NCI-H82 treated with DMSO at 0.1 percent for 48 hours (cell line): ENCODE measurements around the gene CP.
A peak's percentile ranks its signal among the peaks of the same experiment; 100 is the strongest.

Experiments used
- DNase-seq: peaks from one replicate; lab custom pipeline; 2025; ENCODE audit not compliant: unreplicated experiment; lab: John Stamatoyannopoulos, UW

Gene CP

DNA sequence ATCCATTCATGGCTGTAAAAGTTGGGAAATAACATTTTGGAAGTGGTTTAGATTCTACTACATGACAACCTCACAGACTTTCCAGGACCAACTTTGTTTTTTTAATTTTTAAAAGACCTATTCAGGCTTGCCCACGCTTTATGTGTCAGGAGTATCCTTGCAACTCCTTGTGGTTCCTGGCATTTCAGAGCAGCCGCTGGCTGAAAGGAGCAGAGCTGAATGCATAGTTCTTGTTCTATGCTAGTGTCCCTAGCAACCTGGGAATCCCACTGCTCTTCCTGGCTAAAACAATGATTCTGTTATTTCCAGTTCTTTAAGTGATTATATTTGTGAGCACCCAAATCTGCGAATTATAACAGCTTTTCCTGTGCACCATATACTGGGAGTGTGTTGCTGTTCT, 34.9 kb downstream of the CP start:
- no peak for DNase-seq

DNA sequence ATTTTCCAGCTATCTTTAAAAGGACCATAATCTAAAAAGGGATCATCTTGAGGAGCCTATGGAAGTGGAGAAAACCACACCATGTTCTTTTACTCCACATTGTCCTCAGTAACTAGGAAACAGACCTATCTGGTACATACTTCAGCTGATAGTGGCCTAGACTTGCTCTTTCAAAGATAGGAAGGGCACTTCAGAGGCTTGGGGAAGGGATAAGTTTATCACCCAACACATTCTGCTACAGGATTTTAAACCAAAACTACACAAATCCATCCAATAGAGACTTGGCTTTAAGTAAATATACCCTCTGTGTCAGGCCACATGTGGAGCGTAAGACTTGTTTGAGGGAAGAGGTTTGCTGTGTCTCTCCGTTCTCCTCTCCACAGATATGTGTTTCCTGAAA, 35.4 kb downstream of the CP start:
- no peak for DNase-seq

DNA sequence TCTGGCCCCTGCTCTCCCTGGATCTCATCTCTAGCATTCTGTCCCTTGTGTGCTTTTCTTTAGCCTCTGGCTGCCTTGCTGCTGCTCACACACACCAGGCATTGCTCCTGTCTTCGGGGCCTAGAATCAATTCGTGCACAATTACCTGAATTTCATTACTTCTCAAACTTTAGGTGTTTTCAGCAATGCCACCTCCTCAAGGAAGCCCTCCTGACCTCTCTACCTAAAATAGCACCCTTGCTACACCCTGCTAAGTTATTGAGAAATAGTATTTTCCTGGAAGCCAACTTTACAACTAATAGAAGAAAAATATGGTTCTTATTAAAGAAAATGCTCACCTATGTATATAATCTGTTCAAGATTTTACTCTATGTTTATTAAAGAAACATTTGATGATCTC, 40.4 kb downstream of the CP start:
- DNase-seq, result no peak

DNA sequence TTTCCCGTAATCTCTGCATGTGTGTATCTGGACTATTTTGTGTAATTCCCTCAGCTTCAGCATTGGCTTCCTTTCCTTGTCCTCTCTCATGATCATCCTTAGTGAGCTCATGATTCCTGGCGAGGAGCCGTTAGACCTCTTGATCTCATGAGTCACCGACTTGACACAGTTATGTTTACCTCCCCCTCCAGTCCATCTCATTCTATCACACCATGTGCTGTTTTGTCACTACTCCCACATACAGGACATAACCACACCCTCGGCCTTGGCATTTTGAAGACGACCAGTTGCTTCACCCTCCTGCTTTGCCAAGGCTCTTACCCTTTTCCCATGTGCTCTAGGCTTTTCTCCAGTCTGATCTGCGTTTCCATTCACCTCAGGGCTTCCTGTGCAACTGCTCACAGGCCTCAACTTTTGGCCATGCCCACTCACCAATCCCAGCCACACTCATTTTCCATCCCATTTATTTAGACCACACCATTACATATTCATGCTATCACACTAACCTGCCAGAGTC, 41.5 kb downstream of the CP start:
- DNase-seq, result no peak

GRCh38 chr3:149179220-149179619, 42.4 kb downstream of the CP start:
- no peak for DNase-seq

DNA sequence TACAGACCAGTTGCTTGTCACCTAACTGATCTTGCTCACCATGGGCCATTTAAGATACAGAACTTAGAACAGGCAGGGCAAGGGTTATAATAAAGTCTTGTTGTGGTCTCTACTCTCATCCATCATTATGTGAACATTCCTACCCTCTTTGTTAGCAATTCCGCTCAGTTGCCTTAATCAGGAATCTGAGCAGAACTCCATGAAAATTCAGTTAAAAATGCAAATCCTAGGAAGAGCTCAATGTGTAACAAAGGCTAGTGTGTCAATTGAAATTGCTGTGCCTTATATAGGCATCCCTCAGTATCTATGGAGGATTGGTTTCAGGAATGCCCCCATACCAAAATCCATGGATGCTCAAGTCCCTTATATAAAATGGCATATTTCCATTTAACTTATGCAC, 44.5 kb downstream of the CP start:
- DNase-seq, result no peak

- no peak for DNase-seq
Measured at GRCh38 chr3:149174901-149175300, 46.7 kb downstream of the CP start.

GRCh38 chr3:149170672-149171071, 51.0 kb downstream of the CP start:
- no peak for DNase-seq

- DNase-seq, result peak; percentile 22
Measured at GRCh38 chr3:149167898-149168297, 53.7 kb downstream of the CP start.

DNA sequence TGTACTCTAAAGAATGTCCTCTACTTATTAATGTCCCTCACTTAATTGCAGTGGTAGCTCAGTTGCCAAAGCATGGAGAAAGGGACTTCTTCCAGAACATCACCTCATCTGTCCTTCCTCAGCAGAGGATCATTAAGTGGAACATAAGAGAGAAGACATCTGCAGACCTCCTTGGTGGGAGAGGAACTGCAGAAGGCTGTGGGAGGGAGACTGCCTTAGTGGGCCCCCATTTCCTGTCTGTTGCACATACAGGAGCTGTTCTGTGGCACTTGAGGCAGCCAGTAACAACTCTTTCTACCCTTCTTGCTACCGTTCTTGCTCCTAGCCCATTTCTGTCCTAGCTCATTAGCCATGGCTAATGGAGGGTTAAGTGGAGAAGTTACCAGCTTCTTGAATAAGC, 58.6 kb downstream of the CP start:
- DNase-seq, result no peak

GRCh38 chr3:149162007-149162406, 59.6 kb downstream of the CP start:
- DNase-seq, result no peak

GRCh38 chr3:149160754-149161300, 60.8 kb downstream of the CP start:
- no peak for DNase-seq

GRCh38 chr3:149153402-149153801, 68.2 kb downstream of the CP start:
- DNase-seq, result no peak

GRCh38 chr3:149152420-149152819, 69.2 kb downstream of the CP start:
- no peak for DNase-seq

DNA sequence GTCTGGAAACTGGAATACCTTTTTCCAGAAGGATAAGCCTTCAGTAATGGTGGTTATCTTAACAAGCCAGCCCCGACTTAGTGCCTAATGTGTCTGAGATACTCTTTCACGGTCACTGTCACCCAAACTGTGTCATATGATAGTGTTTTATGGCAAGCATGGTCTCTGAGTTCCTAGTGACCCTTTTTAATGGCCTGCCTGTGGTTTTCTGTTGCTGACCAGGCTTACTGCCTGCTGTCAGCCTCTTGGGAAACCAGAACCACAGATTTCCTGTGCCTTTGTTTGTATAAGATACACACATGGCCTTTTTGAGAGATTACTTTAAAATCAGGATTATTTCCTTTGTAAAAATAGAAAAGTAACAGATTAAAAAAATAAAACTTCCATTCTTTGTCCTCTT, 69.8 kb downstream of the CP start:
- no peak for DNase-seq

- no peak for DNase-seq
Measured at GRCh38 chr3:149150436-149150835, 71.2 kb downstream of the CP start.

DNA sequence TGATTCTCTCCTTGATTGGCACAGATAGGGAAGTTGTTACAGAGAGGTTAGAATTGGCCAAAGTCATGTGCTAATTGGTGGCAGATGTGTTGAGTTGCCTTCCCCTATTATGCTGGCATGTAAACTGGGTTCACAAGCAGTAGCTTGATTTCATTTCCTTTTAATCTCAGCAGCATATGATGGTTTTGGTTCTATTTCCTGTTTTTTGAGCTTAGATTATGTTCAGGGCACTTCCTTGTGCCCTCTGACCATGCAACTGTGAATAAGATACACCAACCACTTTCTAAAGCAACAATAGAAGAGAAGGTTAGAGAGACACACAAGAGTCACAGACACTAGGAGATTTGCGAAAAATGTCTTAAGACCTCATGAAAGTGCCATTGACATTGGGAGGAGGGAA, 75.7 kb downstream of the CP start:
- no peak for DNase-seq

GRCh38 chr3:149145356-149145755, 76.3 kb downstream of the CP start:
- no peak for DNase-seq

DNA sequence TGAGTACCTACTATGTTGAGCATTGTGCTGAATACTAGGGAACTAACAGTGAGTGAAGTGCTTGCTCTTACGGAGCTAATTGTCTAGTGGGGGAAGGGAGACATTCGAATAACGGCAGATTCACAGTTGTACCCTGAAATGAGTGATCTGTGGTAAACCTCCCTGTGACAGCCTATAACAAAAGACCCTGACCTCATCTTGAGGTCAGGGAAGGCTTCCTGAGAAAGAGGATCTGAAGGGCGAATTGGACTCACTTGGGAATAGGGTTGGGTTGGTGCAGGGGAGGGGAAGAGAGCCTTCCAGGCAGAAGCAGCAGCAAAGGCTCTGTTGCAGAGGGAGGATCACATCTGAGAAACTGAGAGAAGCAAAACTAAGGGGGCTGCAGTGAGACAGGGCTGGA, 78.9 kb downstream of the CP start:
- no peak for DNase-seq

GRCh38 chr3:149134575-149134974, 87.1 kb downstream of the CP start:
- DNase-seq, result no peak

DNA sequence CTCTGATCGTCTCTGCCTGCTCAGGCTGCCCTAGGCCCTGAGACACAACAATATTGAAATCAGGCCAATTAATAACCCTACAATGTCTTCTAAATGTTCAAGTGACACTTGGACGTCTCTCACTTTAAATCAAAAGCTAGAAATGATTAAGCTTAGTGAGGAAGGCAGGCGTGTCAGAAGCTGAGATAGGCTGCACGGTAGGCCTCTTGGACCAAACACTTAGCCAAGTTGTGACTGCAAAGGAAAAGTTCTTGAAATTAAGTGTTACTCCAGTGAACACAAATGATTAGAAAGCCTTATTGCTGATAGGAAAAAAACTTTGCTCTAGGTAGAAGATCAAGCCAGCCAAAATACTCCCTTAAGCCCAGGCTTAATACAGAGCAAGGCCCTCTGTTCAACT, 90.0 kb downstream of the CP start:
- DNase-seq, result no peak

DNA sequence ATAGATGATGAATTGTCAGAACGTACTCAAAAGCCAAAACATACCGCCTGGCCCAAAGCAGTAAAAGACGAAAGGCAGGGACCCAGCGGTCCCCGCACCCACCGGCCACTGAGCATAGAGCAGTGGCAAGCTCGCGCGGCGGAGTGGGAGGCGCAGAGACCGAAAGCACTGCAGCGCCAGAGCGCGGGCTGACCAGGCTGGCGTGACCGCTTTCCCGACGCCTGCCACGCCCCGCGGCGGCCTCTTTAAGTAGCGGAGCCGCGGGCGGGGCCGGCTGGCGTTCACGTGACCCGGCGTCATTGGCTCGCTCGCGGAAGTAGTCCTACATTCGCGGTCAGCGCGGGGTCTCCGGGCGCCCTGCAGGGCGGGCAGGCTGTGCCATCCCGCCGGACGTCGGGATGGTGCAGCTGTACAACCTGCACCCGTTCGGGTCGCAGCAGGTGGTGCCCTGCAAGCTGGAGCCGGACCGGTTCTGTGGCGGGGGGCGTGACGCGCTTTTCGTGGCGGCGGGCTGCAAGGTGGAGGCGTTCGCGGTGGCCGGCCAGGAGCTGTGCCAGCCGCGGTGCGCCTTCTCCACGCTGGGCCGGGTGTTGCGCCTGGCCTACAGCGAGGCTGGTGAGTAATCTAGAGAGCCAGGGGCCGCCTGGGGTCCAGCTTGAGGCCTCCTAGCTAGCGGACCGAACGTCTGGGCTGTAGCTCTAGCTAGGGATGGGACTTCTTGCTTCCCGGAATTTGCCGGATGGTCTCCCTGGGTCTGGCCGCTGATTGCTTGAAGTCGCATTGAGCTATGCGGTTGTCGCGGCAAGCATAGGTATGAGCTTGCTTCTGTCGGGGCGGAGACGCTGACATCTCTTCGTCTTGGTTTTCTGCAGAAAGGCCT, 92.1 kb downstream of the CP start, which contains the start of gene HPS3:
HPS3 (plus strand) TSS at position 313 of the 880 bp plus-strand sequence; CDS start at position 399, 86 bp downstream.
- peak; percentile 83 for DNase-seq
